ENCODE measurements around the gene TBC1D22A. TPM values are rescaled to one million over a fixed set of nuclear protein-coding genes. Genes with fewer than 3 reads are reported as not detected.

The TBC1D22A gene
- total RNA-seq, 1 experiment from 2014 or later = 20.9 TPM

GRCh38 chr22:47035425-47035881 is 273.0 kb downstream of the TBC1D22A start:
- no peak overlapping the region for H3K4me3 ChIP-seq (replicated peaks in 1 of 2; ENCODE audit: low read depth in 1 of 2, low read length in 2 of 2)
- TF ChIP-seq CBX3 (IDR thresholded peaks at IDR 0.05; ENCODE audit: low read depth) (no peak), CEBPB (IDR thresholded peaks at IDR 0.05; ENCODE audit: low read depth) (no peak), EZH2 (IDR thresholded peaks at IDR 0.05) (no peak), ZNF274 (IDR thresholded peaks at IDR 0.05; ENCODE audit: low read depth, low read length) (no peak), RAD21 (IDR thresholded peaks at IDR 0.05; ENCODE audit: low read depth) (no peak), ATF3 (IDR thresholded peaks at IDR 0.05) (no peak), POLR2AphosphoS5 (IDR thresholded peaks at IDR 0.05; ENCODE audit: low read depth, low read length) (no peak), YY1 (IDR thresholded peaks at IDR 0.05; ENCODE audit: extremely low read depth, insufficient replicate concordance, low read depth, low read length) (no peak), SP1 (IDR thresholded peaks at IDR 0.05; ENCODE audit: low read depth) (no peak), SIN3A (IDR thresholded peaks at IDR 0.05; ENCODE audit: low read depth) (no peak), EZH2phosphoT487 (IDR thresholded peaks at IDR 0.05; ENCODE audit: borderline replicate concordance) (no peak), ZFX (IDR thresholded peaks at IDR 0.05) (no peak), JUND (IDR thresholded peaks at IDR 0.05) (no peak), MAX (IDR thresholded peaks at IDR 0.05) (no peak), EGR1 (IDR thresholded peaks at IDR 0.05; ENCODE audit: low read depth) (no peak), CTCF (IDR thresholded peaks at IDR 0.05 in 2 of 3, conservative IDR thresholded peaks at IDR 0.05 in 1 of 3; ENCODE audit: borderline replicate concordance in 1 of 3, insufficient read depth in 1 of 3, low read depth in 2 of 3, low read length in 2 of 3) (no peak), REST (IDR thresholded peaks at IDR 0.05; ENCODE audit: low read depth) (no peak)
- RAD21 ChIA-PET (ENCODE audit: low non-redundant PET in 1 of 2, low total read pairs in 2 of 2, uncharacterized antibody in 2 of 2, unreplicated experiment in 2 of 2) = no interaction called here
- H3K9ac ChIP-seq (ENCODE audit: low read length) = no peak overlapping the region
- H3K79me2 ChIP-seq (ENCODE audit: insufficient read depth, low read length) = no peaks in the 10 kb centered on the region
- intact Hi-C loops (cut with micrococcal nuclease) = no loop called here
- BruUV-seq (replicated peaks) = no TSS peak
- H3K4me1 ChIP-seq (ENCODE audit: control insufficient read depth in 1 of 2, insufficient read depth in 2 of 2, low read length in 2 of 2) = no peaks in the 10 kb centered on the region
- DNase-seq (ENCODE audit: low read depth, low spot score) (no peak), ATAC-seq (no peak)
- H3K36me3 ChIP-seq (ENCODE audit: control insufficient read depth in 1 of 2, insufficient read depth in 2 of 2, low read length in 2 of 2) = no peaks in the 10 kb centered on the region
- no peaks in the 10 kb centered on the region for H4K20me1 ChIP-seq (ENCODE audit: insufficient read depth)
- CTCF ChIA-PET = no interaction called here
- H3K27me3 ChIP-seq (ENCODE audit: insufficient read depth, low read length) = no peaks in the 10 kb centered on the region
- no peak overlapping the region for H3K27ac ChIP-seq (ENCODE audit: low read depth, low read length)
- H3K4me2 ChIP-seq (ENCODE audit: low read length) = no peak overlapping the region
- no peaks in the 10 kb centered on the region for H3K9me2 ChIP-seq (ENCODE audit: insufficient read depth)
- POLR2A ChIA-PET = no interaction called here
- H2AFZ ChIP-seq (ENCODE audit: low read depth, low read length, poor library complexity, severe bottlenecking) = no peak overlapping the region
- no peaks in the 10 kb centered on the region for H3K9me3 ChIP-seq (ENCODE audit: control insufficient read depth in 1 of 2, insufficient read depth in 1 of 2, low read depth in 1 of 2, low read length in 2 of 2)
